Activated CD8-positive, alpha-beta memory T cell treated with anti-CD3 and anti-CD28 coated beads for 48 hours (primary cell): ENCODE measurements around the gene RAG2.
"Not testable (repeated sequence)": the region's sequence is repeated elsewhere in the genome, so short reads cannot be mapped to it uniquely, and the experiment has no call there.

Experiments
- DNase-seq, 3 experiments: peaks; one replicate each; pipeline ENCODE4 v3.0.0-alpha.2; 2020; ENCODE audit warnings: low read depth in 2 of 3, low spot score in 2 of 3

The RAG2 gene

GRCh38 chr11:36557390-36557789 lies 40.6 kb downstream of the RAG2 start:
- DNase-seq = not testable (repeated sequence)

GRCh38 chr11:36550385-36551115 lies 47.5 kb downstream of the RAG2 start:
- no peak for DNase-seq
